Non-pigmented ciliary epithelial cell (primary cell): ENCODE measurements around the gene ZNF300.
"Not testable (repeated sequence)": the region's sequence is repeated elsewhere in the genome, so short reads cannot be mapped to it uniquely, and the experiment has no call there.

ENCODE experiments used
- DNase-seq: peaks from one replicate; pipeline ENCODE4 v3.0.0-alpha.2; 2010; ENCODE audit warnings: low read depth

Gene ZNF300

DNA sequence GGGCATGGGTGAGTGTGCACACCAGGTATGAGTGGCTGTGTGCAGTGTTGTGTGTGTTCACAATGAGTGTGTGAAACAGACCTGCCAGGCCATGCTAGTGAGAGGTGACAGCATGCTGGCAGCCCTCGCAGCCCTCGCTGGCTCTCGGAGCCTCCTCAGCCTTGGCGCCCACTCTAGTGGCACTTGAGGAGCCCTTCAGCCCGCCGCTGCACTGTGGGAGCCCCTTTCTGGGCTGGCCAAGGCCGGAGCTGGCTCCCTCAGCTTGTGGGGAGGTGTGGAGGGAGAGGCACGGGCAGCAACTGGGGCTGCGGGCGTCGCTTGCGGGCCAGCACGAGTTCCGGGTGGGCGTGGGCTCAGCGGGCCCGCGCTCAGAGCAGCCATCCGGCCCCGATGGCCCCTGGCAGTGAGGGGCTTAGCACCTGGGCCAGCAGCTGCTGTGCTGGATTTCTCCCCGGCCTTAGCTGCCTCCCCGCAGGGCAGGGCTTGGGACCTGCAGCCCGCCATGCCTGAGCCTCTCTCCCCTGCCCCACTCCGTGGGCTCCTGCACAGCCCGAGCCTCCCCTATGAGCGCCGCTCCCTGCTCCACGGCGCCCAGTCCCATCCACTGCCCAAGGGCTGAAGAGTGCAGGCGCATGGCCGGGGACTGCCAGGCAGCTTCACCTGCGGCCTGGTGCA, 59.5 kb downstream of the ZNF300 start:
- DNase-seq = not testable (repeated sequence)
